ENCODE data around the gene KERA. TPM values are rescaled to one million over a fixed set of nuclear protein-coding genes. Genes with fewer than 3 reads are reported as not detected.

The KERA gene
- total RNA-seq, 1 experiment from 2014 or later = not detected

DNA sequence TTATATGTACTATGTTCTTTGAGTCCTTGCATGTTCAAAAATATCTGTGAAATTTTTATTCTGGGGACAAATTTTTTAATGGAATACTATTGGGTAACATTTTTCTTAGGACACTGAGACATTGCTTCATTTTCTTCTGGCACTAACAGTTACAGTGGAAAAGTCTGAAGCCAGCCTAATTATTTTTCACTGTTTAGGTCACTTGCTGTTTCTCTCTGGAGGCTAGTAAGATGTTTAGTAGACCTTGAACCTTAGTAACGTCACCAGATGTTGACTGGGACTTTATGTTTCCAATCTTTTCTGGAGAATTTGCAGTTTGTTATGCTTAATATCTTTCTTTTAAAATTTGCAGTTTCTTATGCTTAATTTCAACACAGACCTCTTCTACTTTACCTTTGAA, 40.8 kb downstream of the KERA start:
- WGBS (ENCODE audit: extremely low coverage, insufficient read length, low lambda C conversion rate) = no CpG with 5 or more reads among the region's 1 CpG
- no peak overlapping the region for H3K14ac ChIP-seq (ENCODE audit: insufficient read depth, low read length)
- H4K20me1 ChIP-seq (ENCODE audit: control insufficient read depth, insufficient read depth, insufficient read length) = no peaks in the 10 kb centered on the region
- Mint-ChIP-seq H3K9me3 (no peaks in the 10 kb centered on the region; a peak in 1 of 5 replicates), H3K4me3 (no peak overlapping the region), H3K36me3 (ENCODE audit: insufficient read depth in 1 of 3, low read depth in 3 of 3) (no peaks in the 10 kb centered on the region), H3K27me3 (ENCODE audit: low read depth) (peaks cover 4% of the 10 kb centered on the region), H3K27ac (no peak overlapping the region), H3K4me1 (no peaks in the 10 kb centered on the region)
- no peak overlapping the region for H3K4ac ChIP-seq (ENCODE audit: low read depth, low read length)
- H3K27ac ChIP-seq (ENCODE audit: insufficient read length, low read depth, low read length) = no peak overlapping the region
- H3T11ph ChIP-seq (ENCODE audit: low read length) = no peak overlapping the region
- H3K79me1 ChIP-seq (ENCODE audit: insufficient read depth, low read depth, low read length, poor library complexity, severe bottlenecking) = no peaks in the 10 kb centered on the region
- H3K4me2 ChIP-seq (ENCODE audit: insufficient read depth, insufficient read length, low read length) = no peak overlapping the region
- no peak overlapping the region for H4K5ac ChIP-seq (ENCODE audit: insufficient read length, low read depth, low read length)
- no peak overlapping the region for H4K8ac ChIP-seq (replicated peaks; ENCODE audit: insufficient read length, low read depth, low read length)
- no peak overlapping the region for H2BK5ac ChIP-seq (ENCODE audit: insufficient read length, low read length)
- no peaks in the 10 kb centered on the region for H3K27me3 ChIP-seq (ENCODE audit: insufficient read depth, low read length)
- H3K23me2 ChIP-seq (ENCODE audit: insufficient read length, low read depth, low read length, poor library complexity, severe bottlenecking) = no peaks in the 10 kb centered on the region
- no peak overlapping the region for H2BK12ac ChIP-seq (ENCODE audit: insufficient read length, low read depth, low read length)
- H3K23ac ChIP-seq (ENCODE audit: insufficient read length, low read depth, low read length) = no peak overlapping the region
- H3K9me3 ChIP-seq (ENCODE audit: control insufficient read depth, low read depth, low read length) = no peaks in the 10 kb centered on the region
- H3K9ac ChIP-seq (ENCODE audit: extremely low read depth, insufficient read length, low read length) = no peak overlapping the region
- no peak overlapping the region for H3K18ac ChIP-seq (ENCODE audit: insufficient read length, low read depth, low read length)
- TF ChIP-seq CTCF (conservative IDR thresholded peaks at IDR 0.05) = no peak
- no peak for DNase-seq
- H2BK20ac ChIP-seq (ENCODE audit: low read depth, low read length, poor library complexity, severe bottlenecking) = no peak overlapping the region
- H3K79me2 ChIP-seq (ENCODE audit: insufficient read depth, low read length) = no peaks in the 10 kb centered on the region
- H2BK15ac ChIP-seq (ENCODE audit: low read depth, low read length) = no peak overlapping the region
- no peak overlapping the region for H2AK5ac ChIP-seq (ENCODE audit: insufficient read length, low read length)
- no peak overlapping the region for H4K91ac ChIP-seq (ENCODE audit: insufficient read length, low read depth, low read length)
- H2AFZ ChIP-seq (ENCODE audit: low read length) = no peak overlapping the region
- no peak overlapping the region for H3K56ac ChIP-seq (ENCODE audit: insufficient read length, low read depth, low read length)
- H2BK120ac ChIP-seq (ENCODE audit: low read depth, low read length, poor library complexity, severe bottlenecking) = no peak overlapping the region
- no peaks in the 10 kb centered on the region for H3K4me1 ChIP-seq (ENCODE audit: insufficient read depth, low read length)

Measured in H9 (cell line).